Posterior cingulate gyrus (tissue), 11 donors: Measurements from ENCODE around the gene BLTP1.

Experiments used
- DNase-seq, 10 donors: peaks; one replicate each; pipeline versions ENCODE4 v3.0.0 to v3.0.0-alpha.2; 2020 to 2021; ENCODE audit warnings: mixed read lengths in 3 of 10
- intact Hi-C: fragments of 100-400 bp; cut with DNase I; formaldehyde crosslinking; loops from one replicate; pipeline ENCODE4 v1.15.1; 2023

BLTP1 gene

GRCh38 chr4:122170775-122171174, 18.6 kb downstream of the BLTP1 start:
- intact Hi-C loops, result no loop called here
- no peak for DNase-seq

- intact Hi-C loops, result no loop called here
- no peak for DNase-seq
Measured at GRCh38 chr4:122171323-122171722, 19.2 kb downstream of the BLTP1 start.

- intact Hi-C loops, result no loop called here
- no peak for DNase-seq
Measured at GRCh38 chr4:122172266-122172665, 20.1 kb downstream of the BLTP1 start.

GRCh38 chr4:122178961-122179360, 26.8 kb downstream of the BLTP1 start:
- no peak for DNase-seq
- intact Hi-C loops, result no loop called here

GRCh38 chr4:122195718-122196117, 43.6 kb downstream of the BLTP1 start:
- DNase-seq, result no peak
- intact Hi-C loops, result no loop called here
